ENCODE measurements around the gene AKAP4.

Gene AKAP4

GRCh38 chrX:50200907-50201306, at the start of gene AKAP4:
Gene AKAP4 (minus strand): TSS chrX:50201007. CDS start chrX:50200889, 118 bp downstream.
- DNase-seq (ENCODE audit: low read depth), result no peak

- no peak for DNase-seq (ENCODE audit: low read depth)
These were observed 10.7 kb upstream of the AKAP4 start for GRCh38 chrX:50211510-50211909.

- DNase-seq (ENCODE audit: low read depth), result no peak
These were observed 5.9 kb upstream of the AKAP4 start for GRCh38 chrX:50206753-50207152.

- peak; percentile 49 for DNase-seq (ENCODE audit: low read depth)
These were observed 3.6 kb upstream of the AKAP4 start, which contains the start of gene CCNB3 for GRCh38 chrX:50204364-50204899. Gene CCNB3 (plus strand): TSS chrX:50204765. CDS start chrX:50285164, 80,399 bp downstream.

DNA sequence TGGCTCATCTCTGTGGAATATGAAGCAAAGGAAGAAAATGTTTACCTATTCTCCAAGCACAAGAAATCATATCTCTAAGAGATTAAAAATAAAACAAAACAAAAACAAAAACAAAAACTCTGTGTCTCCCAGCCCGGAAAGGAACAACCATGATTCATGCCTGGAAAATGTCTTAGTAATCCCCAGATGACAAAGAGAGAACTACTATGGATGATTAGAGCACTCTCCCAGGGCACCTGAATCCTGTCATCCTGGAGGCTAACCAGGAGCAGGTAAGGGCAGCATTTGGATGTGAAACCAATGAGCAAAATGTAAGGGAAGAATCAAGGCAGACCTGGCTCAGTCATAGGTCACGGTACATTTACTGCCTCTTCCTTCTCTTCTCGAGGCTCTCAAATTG, 1.7 kb upstream of the AKAP4 start:
- DNase-seq (ENCODE audit: low read depth), result no peak

GRCh38 chrX:50198348-50198747, 2.5 kb downstream of the AKAP4 start:
- no peak for DNase-seq (ENCODE audit: low read depth)

GRCh38 chrX:50188859-50189600, 11.8 kb downstream of the AKAP4 start:
- DNase-seq (ENCODE audit: low read depth), result no peak

- no peak for DNase-seq (ENCODE audit: low read depth)
These were observed 16.9 kb downstream of the AKAP4 start for GRCh38 chrX:50183891-50184290.

DNA sequence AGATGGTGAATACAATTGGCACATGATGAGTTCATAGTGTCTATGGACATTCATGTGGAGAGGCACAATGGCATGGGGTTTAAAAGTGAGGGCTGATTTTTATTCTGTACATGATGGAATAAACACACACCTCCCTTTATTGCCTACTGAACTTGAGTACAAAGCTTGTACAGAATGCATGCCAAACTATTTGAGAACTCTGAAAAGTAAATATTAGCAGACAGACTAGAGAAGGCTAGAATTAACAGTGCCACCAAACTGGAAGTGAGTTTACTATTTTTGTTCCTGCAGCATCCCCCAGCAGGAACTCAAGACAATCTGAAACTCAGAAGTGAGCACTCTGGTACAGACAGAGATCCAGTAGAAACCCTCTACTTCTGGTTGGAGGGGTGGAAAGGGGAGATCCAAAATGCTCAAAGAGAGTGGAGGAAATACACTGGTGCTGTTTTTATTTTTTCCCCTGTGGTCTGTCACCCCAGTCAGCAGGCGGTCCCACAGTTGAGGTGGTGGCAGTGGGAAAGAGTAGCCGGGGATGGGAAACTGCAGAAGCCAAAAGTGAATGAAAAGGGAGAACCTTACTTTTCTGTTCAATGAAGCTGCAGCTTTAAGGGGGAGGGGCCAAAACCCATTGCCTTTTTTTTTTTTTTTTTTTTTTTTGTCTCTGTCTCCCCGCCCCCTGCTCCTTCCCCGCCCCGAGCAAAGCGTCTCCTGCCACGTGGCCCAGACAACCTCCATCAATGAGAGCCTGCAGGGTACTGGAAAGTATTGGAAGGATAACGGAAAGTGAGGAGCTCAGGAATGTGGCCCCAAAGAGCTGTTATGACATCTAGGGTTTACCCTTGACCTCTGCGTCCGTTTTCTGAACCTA, 20.5 kb downstream of the AKAP4 start:
- DNase-seq (ENCODE audit: low read depth), result no peak

DNA sequence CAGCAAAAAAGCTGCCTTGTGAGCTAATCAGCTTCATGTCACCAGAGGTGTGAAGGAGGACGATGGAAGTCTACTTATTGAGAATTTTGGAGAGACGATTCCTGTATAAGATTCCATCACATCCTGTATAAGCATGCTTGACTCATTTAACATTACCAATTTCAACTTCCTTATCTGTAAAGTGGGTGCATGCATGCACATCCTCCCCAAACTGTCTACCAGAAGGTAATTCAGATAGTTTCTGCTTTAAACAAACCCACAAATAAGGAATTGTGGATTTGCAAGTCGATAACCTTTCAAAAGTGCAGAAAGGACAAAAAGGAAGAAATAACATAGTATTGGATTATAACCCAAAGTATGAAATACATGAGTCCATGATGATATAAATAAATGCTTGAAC, 31.1 kb downstream of the AKAP4 start:
- DNase-seq (ENCODE audit: low read depth), result no peak

GRCh38 chrX:50168241-50168687, 32.5 kb downstream of the AKAP4 start:
- no peak for DNase-seq (ENCODE audit: low read depth)

DNA sequence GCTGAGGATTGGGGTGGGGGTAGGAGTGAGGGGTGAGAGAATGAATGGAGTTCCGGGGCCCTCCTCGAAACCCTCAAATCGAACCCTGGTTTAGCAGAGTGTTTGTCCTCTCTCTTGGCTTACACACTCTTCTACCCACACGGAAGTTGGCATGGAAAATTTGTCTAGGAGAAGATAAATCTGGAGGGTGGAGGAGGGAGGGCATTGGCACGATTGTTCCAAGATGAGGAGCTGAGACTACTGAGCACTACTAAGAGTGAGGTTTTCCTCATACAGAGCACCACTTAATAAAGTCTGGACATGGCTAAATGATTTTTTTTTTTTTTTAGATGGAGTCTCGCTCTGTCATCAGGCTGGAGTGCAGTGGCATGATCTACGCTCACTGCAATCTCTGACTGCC, 33.4 kb downstream of the AKAP4 start:
- DNase-seq (ENCODE audit: low read depth), result no peak

DNA sequence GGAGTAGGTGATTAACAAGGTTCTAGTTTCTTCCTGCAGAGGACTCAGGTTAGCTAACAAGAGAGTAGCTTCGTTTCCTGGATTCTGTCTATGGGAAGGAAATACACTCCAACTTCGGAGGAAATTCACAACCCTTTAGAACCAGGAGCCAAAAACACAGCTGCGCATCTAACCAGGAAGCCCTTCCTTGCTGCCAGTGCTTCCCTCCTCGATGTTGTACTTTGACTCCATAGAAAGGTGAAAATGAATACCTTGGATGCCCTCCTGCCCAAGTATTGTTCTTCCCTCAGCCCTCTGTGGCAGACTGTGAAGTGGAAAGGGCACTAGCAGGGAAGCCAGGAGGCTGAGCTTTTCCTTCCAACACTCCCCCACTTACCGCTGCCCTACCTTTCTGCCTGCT, 35.1 kb downstream of the AKAP4 start:
- DNase-seq (ENCODE audit: low read depth), result no peak

- DNase-seq (ENCODE audit: low read depth), result no peak
These were observed 39.7 kb downstream of the AKAP4 start for GRCh38 chrX:50161127-50161526.

DNA sequence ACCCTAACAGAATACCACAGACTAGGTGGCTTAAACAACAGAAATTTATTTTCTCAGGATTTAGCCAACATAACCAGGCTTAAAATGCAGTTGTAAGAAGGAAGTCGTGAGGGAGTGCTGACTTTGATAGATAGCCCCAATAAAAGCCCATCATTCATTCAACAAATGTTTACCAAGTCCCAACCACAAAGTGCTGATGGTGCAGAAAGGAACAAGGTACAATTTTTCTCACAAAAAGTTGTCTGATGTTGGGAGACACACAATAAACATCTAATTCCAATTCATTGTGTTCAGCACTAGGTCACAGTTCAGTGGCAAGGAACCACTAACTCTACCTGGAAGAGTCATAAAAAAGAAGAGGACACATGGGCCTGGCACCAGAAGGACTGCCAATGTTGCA, 42.2 kb downstream of the AKAP4 start:
- DNase-seq (ENCODE audit: low read depth), result no peak

DNA sequence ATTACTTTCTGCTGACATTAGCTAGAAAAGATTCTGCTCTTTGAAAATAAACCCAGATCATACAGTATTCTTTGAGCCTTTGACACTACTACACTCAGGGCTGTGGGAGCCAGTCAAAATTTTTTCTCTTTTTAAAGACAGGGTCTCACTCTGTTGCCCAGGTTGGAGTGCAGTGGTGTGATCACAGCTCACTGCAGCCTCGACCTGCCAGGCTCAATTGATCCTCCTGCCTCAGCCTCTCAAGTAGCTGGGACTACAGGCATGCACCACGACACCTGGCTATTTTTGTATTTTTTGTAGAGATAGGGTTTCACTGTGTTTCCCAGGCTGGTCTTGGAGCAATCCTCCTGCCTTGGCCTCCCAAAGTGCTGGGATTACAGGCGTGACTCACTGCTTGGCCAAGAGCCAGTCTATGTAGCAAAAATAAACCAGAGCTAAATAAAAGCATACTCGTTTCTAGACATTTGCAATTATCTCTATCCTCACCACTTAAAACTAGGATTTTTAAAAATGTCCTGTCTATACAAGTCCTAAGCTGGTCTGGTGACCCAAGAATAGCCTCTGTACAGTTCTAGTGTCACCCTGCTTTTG, 43.2 kb downstream of the AKAP4 start:
- no peak for DNase-seq (ENCODE audit: low read depth)

DNA sequence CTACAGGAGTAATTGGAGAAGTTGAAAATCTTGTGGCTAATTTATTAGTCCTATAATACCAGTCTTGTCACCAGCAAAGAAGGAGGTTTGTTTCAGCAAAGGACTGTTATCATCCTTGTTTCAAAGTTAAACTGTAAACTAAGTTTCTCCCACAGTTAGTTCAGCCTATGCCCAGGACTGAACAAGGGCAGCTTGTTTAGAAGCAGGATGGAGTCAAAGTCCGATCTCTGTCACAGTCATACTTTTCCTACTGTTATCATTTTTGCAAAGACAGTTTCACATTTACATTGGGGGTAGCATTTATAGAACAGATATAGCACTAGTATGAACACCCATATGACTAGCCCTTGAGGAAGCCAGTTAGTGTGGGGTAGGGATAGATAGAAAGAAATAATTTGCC, 46.4 kb downstream of the AKAP4 start:
- no peak for DNase-seq (ENCODE audit: low read depth)

DNA sequence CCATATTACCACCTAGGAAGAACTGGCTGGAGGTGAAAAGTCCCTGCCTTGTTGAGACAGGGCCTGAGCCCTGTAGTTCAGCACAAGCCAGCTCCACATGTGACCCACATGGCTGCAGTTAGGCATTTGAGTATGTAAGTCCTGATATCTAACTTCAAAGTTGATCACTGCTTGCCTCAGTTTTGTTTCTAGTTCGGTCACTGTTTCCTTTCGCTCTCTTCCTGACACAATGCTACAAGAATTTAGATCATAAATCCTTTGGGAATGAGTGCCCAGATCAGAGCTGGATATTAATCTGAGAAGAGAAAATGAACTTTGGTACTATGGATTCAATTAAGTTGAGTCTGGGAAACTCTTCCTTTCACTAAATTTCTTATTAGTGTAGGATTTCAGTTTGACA, 48.4 kb downstream of the AKAP4 start:
- DNase-seq (ENCODE audit: low read depth), result no peak

DNA sequence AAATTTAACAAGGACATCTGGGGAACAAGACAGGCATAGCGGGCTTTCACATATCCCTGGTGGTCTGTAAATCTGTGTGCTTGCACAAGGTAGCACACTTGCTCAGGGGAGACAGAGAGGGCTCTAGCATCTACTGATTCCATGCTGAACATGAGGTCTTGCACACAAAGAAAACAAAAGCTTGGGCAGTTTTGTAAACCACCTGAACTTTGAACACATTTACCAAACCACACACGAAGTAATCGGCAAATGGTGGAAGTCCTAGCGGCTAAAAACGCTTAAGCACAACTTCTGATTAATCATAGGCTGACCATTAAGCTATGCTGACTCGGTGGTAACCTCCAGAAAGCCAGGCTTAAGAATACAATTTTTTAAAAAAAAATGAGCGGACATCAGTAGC, 52.8 kb downstream of the AKAP4 start:
- DNase-seq (ENCODE audit: low read depth), result no peak
